Measurements from ENCODE around the gene SHANK3. TPM values are rescaled to one million over a fixed set of nuclear protein-coding genes. Genes with fewer than 3 reads are reported as not detected.

SHANK3 gene
- total and polyA plus RNA-seq, 2 of the 8 experiments (the other 6 are each of a cell fraction or from before 2014, with no cell fraction given), result 1.5 to 6.0 TPM

DNA sequence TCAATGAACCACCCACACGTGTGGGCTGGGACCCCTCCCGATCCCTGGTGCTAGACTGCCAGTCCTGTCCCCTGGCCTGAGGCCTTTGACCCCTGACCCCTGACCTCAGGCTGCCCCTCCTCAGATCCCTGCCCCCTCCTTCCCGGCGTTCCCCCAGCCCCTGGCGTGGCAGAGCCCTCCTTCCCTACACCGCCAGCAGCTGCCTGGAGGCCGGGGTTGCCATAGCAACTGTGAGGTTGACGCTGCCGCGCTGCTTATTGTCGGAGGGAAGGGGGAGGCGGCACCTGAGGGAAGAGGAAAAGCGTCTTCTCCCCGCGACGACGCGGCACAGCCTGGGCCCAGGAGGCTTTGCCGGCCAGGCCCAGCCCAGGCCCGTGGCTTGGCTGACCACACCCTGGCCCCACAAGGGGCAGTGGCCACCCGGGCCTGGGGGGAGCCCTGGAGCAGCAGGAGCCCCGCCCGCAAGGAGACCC is 32.6 kb downstream of the SHANK3 start:
- Histone ChIP-seq H2AFZ (ENCODE audit: low read length) (no peak overlapping the region), H3K4ac (replicated peaks; ENCODE audit: insufficient read length, low read depth, low read length) (no peak overlapping the region), H3K9ac (replicated peaks in 1 of 4; ENCODE audit: extremely low read depth in 1 of 4, low read depth in 3 of 4, low read length in 3 of 4) (no peak overlapping the region; a peak in 1 of 7 replicates), H3K56ac (replicated peaks; ENCODE audit: insufficient read length, low read depth, low read length) (no peak overlapping the region), H3K14ac (ENCODE audit: insufficient read length) (no peak overlapping the region), H2BK12ac (ENCODE audit: low read depth, low read length) (no peak overlapping the region), H4K20me1 (replicated peaks in 1 of 2; ENCODE audit: control insufficient read depth in 1 of 2, insufficient read depth in 2 of 2, low read length in 2 of 2) (peaks cover 3 to 21% of the 10 kb centered on the region in 2 experiments), H2BK15ac (ENCODE audit: low read length) (no peak overlapping the region), H3K79me2 (ENCODE audit: control insufficient read depth in 1 of 2, insufficient read depth in 2 of 2, low read length in 2 of 2) (no peaks in the 10 kb centered on the region), H2BK5ac (ENCODE audit: low read depth, low read length) (no peak overlapping the region), H3K36me3 (ENCODE audit: control insufficient read depth in 2 of 4, insufficient read depth in 4 of 4, low read length in 3 of 4) (no peaks in the 10 kb centered on the region), H3K23ac (ENCODE audit: insufficient read length) (no peak overlapping the region), H3K79me1 (ENCODE audit: low read depth, low read length) (no peaks in the 10 kb centered on the region), H3K23me2 (ENCODE audit: low read depth, low read length) (peaks cover 2% of the 10 kb centered on the region; the same call in 1 of the 2 replicates), H3K9me3 (ENCODE audit: insufficient read depth in 2 of 2, low read depth in 1 of 2, low read length in 1 of 2) (no peaks in the 10 kb centered on the region), H4K8ac (ENCODE audit: extremely low read depth, insufficient read depth, low read length) (no peak overlapping the region), H4K91ac (replicated peaks; ENCODE audit: insufficient read length, low read length) (no peak overlapping the region), H4K5ac (ENCODE audit: insufficient read length, low read depth, low read length) (no peak overlapping the region), H3K4me1 (replicated peaks in 1 of 4; ENCODE audit: control insufficient read depth in 3 of 4, insufficient read depth in 4 of 4, low read length in 3 of 4) (peaks cover 0 to 8% (median 3%) of the 10 kb centered on the region in 4 experiments; a peak in 4 of 7 replicates), H2BK20ac (ENCODE audit: low read length) (no peak overlapping the region), H3K27me3 (replicated peaks in 1 of 4; ENCODE audit: control insufficient read depth in 3 of 4, extremely low read depth in 1 of 4, insufficient read depth in 3 of 4, low read length in 3 of 4) (no peaks in the 10 kb centered on the region), H3K18ac (ENCODE audit: extremely low read depth, low read length) (peak overlapping the region; percentile 6; the same call in 1 of the 2 replicates), H2AK5ac (ENCODE audit: low read depth, low read length) (no peak overlapping the region), H2BK120ac (replicated peaks; ENCODE audit: low read depth, low read length) (no peak overlapping the region), H3K4me2 (ENCODE audit: insufficient read depth in 1 of 2, low read depth in 2 of 2, low read length in 2 of 2) (peak overlapping the region in 1 of 2 experiments; percentile 68; a peak in 2 of 4 replicates), H3K4me3 (ENCODE audit: extremely low read depth in 1 of 4, insufficient read depth in 2 of 4, low read depth in 3 of 4, low read length in 4 of 4) (peak overlapping the region in 2 of 4 experiments; percentile 10 to 49; a peak in 4 of 8 replicates), H3K27ac (ENCODE audit: low read depth, low read length) (no peak overlapping the region)
- 21% methylated on average over 10 of the region's 23 CpGs; no CpG with 5 or more reads in 1 of the 2 experiments for WGBS, 2 experiments (ENCODE audit: extremely low coverage in 1 of 2, insufficient coverage in 1 of 2, insufficient read length in 1 of 2, insufficient replicate concordance in 2 of 2, low coverage in 1 of 2, low lambda C conversion rate in 2 of 2, missing lambda C conversion rate in 1 of 2)
- FAIRE-seq (no peak), DNase-seq (ENCODE audit: low read depth in 1 of 2, low spot score in 2 of 2) (peak; percentile 44 to 87)
- ChIA-PET POLR2A (ENCODE audit: partially characterized antibody) (no interaction called here), CTCF (ENCODE audit: partially characterized antibody) (interaction anchor here (0.8 kb wide), 2 partner anchors 8 to 84 kb away, joined by 3 read pairs; no protein-coding TSS in a partner anchor)
- TF ChIP-seq, protein P1, sequence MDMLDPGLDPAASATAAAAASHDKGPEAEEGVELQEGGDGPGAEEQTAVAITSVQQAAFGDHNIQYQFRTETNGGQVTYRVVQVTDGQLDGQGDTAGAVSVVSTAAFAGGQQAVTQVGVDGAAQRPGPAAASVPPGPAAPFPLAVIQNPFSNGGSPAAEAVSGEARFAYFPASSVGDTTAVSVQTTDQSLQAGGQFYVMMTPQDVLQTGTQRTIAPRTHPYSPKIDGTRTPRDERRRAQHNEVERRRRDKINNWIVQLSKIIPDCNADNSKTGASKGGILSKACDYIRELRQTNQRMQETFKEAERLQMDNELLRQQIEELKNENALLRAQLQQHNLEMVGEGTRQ (IDR thresholded peaks at IDR 0.05; ENCODE audit: low read length), result no peak
- TF ChIP-seq POLR2AphosphoS5 (IDR thresholded peaks at IDR 0.05; ENCODE audit: low read depth, low read length) (peak; percentile 44; the same call in 1 of the 2 replicates), CBX8 (IDR thresholded peaks at IDR 0.05; ENCODE audit: borderline replicate concordance, low read depth, low read length) (no peak), CTBP2 (IDR thresholded peaks at IDR 0.05; ENCODE audit: borderline replicate concordance, insufficient read depth, insufficient read length, low read length) (no peak), SP4 (IDR thresholded peaks at IDR 0.05; ENCODE audit: low read length) (no peak), RFX5 (IDR thresholded peaks at IDR 0.05; ENCODE audit: borderline replicate concordance, low read depth, low read length) (peak; percentile 86), SP2 (IDR thresholded peaks at IDR 0.05; ENCODE audit: low read length) (no peak), TAF1 (IDR thresholded peaks at IDR 0.05; ENCODE audit: low read depth, low read length) (peak; percentile 31; the same call in 1 of the 2 replicates), CHD1 (IDR thresholded peaks at IDR 0.05; ENCODE audit: low read depth, low read length) (no peak), POU5F1 (IDR thresholded peaks at IDR 0.05; ENCODE audit: low read depth, low read length) (no peak)
- TF ChIP-seq, protein P2, sequence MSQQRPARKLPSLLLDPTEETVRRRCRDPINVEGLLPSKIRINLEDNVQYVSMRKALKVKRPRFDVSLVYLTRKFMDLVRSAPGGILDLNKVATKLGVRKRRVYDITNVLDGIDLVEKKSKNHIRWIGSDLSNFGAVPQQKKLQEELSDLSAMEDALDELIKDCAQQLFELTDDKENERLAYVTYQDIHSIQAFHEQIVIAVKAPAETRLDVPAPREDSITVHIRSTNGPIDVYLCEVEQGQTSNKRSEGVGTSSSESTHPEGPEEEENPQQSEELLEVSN (IDR thresholded peaks at IDR 0.05), result peak; percentile 27; the same call in 1 of the 2 replicates
- TF ChIP-seq, protein P3, sequence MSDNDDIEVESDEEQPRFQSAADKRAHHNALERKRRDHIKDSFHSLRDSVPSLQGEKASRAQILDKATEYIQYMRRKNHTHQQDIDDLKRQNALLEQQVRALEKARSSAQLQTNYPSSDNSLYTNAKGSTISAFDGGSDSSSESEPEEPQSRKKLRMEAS (IDR thresholded peaks at IDR 0.05), result peak; percentile 28; the same call in 1 of the 2 replicates
